ENCODE results near the gene RBM47.

Gene RBM47

DNA sequence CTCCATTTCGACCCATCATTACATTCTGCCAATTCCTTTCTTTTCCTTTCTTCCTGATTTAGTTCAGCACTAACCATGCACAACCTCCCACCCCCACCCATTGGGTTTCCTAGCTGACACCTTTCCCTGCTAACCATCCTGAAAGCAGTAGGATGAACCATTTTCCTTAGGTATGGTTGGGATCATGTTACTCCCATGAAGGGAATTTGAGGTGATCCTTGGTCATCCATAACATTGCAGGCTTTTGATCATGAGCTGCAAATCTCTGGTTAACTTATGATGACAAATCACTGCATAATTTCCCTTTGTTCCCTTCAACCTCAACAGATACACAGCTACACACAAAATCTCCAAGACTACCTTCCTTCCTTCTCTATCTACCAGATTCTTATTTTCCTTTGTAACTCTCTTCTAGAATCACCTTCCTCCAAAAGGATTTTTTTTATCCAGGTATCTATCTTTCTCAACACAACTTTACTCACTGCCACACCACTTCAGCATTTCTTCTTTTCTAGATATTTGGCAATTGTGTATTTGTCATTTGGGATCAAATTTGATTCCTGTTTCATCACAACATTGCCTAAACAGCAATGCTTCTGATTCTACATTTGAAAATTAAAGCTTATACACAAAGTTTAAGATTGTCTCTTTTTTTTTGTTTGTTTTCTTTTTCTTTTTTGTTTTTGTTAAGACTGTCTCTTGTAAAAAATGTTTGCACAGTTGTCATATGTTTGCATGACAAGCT is 145.1 kb downstream of the RBM47 start:
- Histone ChIP-seq H2BK5ac (ENCODE audit: low read depth, low read length, poor library complexity, severe bottlenecking) (no peak overlapping the region), H3K79me1 (replicated peaks; ENCODE audit: low read length, poor library complexity, severe bottlenecking) (no peaks in the 10 kb centered on the region), H3K9me3 (ENCODE audit: control insufficient read depth, low read length) (no peaks in the 10 kb centered on the region), H3K4me1 (ENCODE audit: control insufficient read depth, insufficient read depth, low read depth, low read length) (no peaks in the 10 kb centered on the region), H2AFZ (ENCODE audit: low read depth, low read length) (no peak overlapping the region), H2BK12ac (ENCODE audit: low read length in 2 of 2) (no peak overlapping the region), H4K8ac (ENCODE audit: low read length) (no peak overlapping the region), H3K18ac (ENCODE audit: low read depth in 1 of 2, low read length in 2 of 2) (no peak overlapping the region), H3K27ac (ENCODE audit: low read length, poor library complexity, severe bottlenecking) (no peak overlapping the region), H3K4me3 (ENCODE audit: insufficient read depth in 1 of 2, low read depth in 1 of 2, low read length in 2 of 2) (no peak overlapping the region), H2AK5ac (ENCODE audit: low read length, severe bottlenecking) (no peak overlapping the region), H3K4me2 (ENCODE audit: low read length, poor library complexity, severe bottlenecking) (no peak overlapping the region), H3K14ac (ENCODE audit: low read length in 2 of 2) (no peak overlapping the region), H3K27me3 (ENCODE audit: control insufficient read depth in 1 of 2, insufficient read depth in 1 of 2, low read length in 2 of 2) (no peaks in the 10 kb centered on the region), H3K9ac (ENCODE audit: low read length) (no peak overlapping the region), H3K4ac (ENCODE audit: low read depth in 1 of 2, low read length in 2 of 2) (no peak overlapping the region), H4K91ac (ENCODE audit: low read length) (no peak overlapping the region), H2BK15ac (ENCODE audit: low read depth, poor library complexity, severe bottlenecking) (no peak overlapping the region), H3K23ac (ENCODE audit: low read length in 2 of 2) (no peak overlapping the region), H3K36me3 (ENCODE audit: control insufficient read depth in 1 of 2, insufficient read depth in 2 of 2, low read depth in 1 of 2, low read length in 2 of 2) (no peaks in the 10 kb centered on the region), H2BK120ac (ENCODE audit: low read depth, low read length) (no peak overlapping the region)
- no peak for DNase-seq
- WGBS, result 58% methylated on average over 1 of the region's 1 CpG

DNA sequence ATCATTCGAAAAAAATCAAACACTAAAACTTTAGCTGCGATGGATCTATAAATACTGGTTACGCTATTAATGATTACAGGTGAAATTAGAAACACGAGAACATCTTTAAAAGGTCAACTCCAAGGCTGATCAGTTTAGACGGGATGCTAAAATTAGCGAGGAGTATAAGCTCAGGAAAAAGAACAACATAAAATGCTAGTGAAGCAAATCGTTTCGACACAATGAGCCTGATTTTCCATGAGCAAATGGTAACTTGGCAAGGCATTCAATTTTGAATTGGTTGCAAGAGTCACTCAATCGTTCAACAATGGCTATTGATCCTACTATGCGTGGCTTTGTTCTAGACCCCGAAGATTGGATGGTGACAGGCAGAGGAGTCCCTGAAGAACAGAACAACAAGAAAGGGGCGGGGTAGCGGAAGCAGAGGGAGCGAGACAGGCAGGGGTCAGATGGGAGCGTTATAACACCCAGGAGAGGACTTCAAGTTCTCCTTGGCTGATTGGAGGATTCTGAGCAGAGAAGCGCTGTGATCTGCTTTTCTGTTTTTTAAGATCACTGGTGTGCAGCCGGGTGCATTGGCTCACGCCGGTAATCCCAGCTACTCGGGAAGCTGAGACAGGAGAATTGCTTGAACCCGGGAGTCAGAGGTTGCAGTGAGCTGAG is 146.5 kb downstream of the RBM47 start:
- no peaks in the 10 kb centered on the region for H3K4me1 ChIP-seq (ENCODE audit: control insufficient read depth, insufficient read depth, low read depth, low read length)
- H3K4ac ChIP-seq (ENCODE audit: low read depth in 1 of 2, low read length in 2 of 2), result no peak overlapping the region
- H3K23ac ChIP-seq (ENCODE audit: low read length in 2 of 2), result no peak overlapping the region
- H4K8ac ChIP-seq (ENCODE audit: low read length), result no peak overlapping the region
- H3K27ac ChIP-seq (ENCODE audit: low read length, poor library complexity, severe bottlenecking), result no peak overlapping the region
- no peaks in the 10 kb centered on the region for H3K27me3 ChIP-seq (ENCODE audit: control insufficient read depth in 1 of 2, insufficient read depth in 1 of 2, low read length in 2 of 2)
- no peak overlapping the region for H3K14ac ChIP-seq (ENCODE audit: low read length in 2 of 2)
- no peak overlapping the region for H2AK5ac ChIP-seq (ENCODE audit: low read length, severe bottlenecking)
- H3K18ac ChIP-seq (ENCODE audit: low read depth in 1 of 2, low read length in 2 of 2), result no peak overlapping the region
- H3K9ac ChIP-seq (ENCODE audit: low read length), result no peak overlapping the region
- no peak overlapping the region for H2BK120ac ChIP-seq (ENCODE audit: low read depth, low read length)
- H2AFZ ChIP-seq (ENCODE audit: low read depth, low read length), result no peak overlapping the region
- H3K4me3 ChIP-seq (ENCODE audit: insufficient read depth in 1 of 2, low read depth in 1 of 2, low read length in 2 of 2), result no peak overlapping the region
- H2BK15ac ChIP-seq (ENCODE audit: low read depth, poor library complexity, severe bottlenecking), result no peak overlapping the region
- no peak for DNase-seq
- no peaks in the 10 kb centered on the region for H3K36me3 ChIP-seq (ENCODE audit: control insufficient read depth in 1 of 2, insufficient read depth in 2 of 2, low read depth in 1 of 2, low read length in 2 of 2)
- H3K79me1 ChIP-seq (replicated peaks; ENCODE audit: low read length, poor library complexity, severe bottlenecking), result peaks cover 2% of the 10 kb centered on the region
- no peaks in the 10 kb centered on the region for H3K9me3 ChIP-seq (ENCODE audit: control insufficient read depth, low read length)
- no peak overlapping the region for H2BK12ac ChIP-seq (ENCODE audit: low read length in 2 of 2)
- H2BK5ac ChIP-seq (ENCODE audit: low read depth, low read length, poor library complexity, severe bottlenecking), result no peak overlapping the region
- 82% methylated on average over 21 of the region's 21 CpGs for WGBS
- H3K4me2 ChIP-seq (ENCODE audit: low read length, poor library complexity, severe bottlenecking), result no peak overlapping the region
- no peak overlapping the region for H4K91ac ChIP-seq (ENCODE audit: low read length)

GRCh38 chr4:40481977-40482376 is 147.7 kb downstream of the RBM47 start:
- Histone ChIP-seq H3K4me1 (ENCODE audit: control insufficient read depth, insufficient read depth, low read depth, low read length) (no peaks in the 10 kb centered on the region), H3K27me3 (ENCODE audit: control insufficient read depth in 1 of 2, insufficient read depth in 1 of 2, low read length in 2 of 2) (no peaks in the 10 kb centered on the region), H3K36me3 (ENCODE audit: control insufficient read depth in 1 of 2, insufficient read depth in 2 of 2, low read depth in 1 of 2, low read length in 2 of 2) (no peaks in the 10 kb centered on the region), H4K91ac (ENCODE audit: low read length) (no peak overlapping the region), H3K14ac (ENCODE audit: low read length in 2 of 2) (no peak overlapping the region), H4K8ac (ENCODE audit: low read length) (no peak overlapping the region), H3K9ac (ENCODE audit: low read length) (no peak overlapping the region), H2BK12ac (ENCODE audit: low read length in 2 of 2) (no peak overlapping the region), H3K4me3 (ENCODE audit: insufficient read depth in 1 of 2, low read depth in 1 of 2, low read length in 2 of 2) (no peak overlapping the region), H2AFZ (ENCODE audit: low read depth, low read length) (no peak overlapping the region), H3K4me2 (ENCODE audit: low read length, poor library complexity, severe bottlenecking) (no peak overlapping the region), H3K4ac (ENCODE audit: low read depth in 1 of 2, low read length in 2 of 2) (no peak overlapping the region), H3K27ac (ENCODE audit: low read length, poor library complexity, severe bottlenecking) (no peak overlapping the region), H2BK120ac (ENCODE audit: low read depth, low read length) (no peak overlapping the region), H3K9me3 (ENCODE audit: control insufficient read depth, low read length) (no peaks in the 10 kb centered on the region), H3K18ac (ENCODE audit: low read depth in 1 of 2, low read length in 2 of 2) (no peak overlapping the region), H2AK5ac (ENCODE audit: low read length, severe bottlenecking) (no peak overlapping the region), H3K23ac (ENCODE audit: low read length in 2 of 2) (no peak overlapping the region), H2BK5ac (ENCODE audit: low read depth, low read length, poor library complexity, severe bottlenecking) (no peak overlapping the region), H2BK15ac (ENCODE audit: low read depth, poor library complexity, severe bottlenecking) (no peak overlapping the region), H3K79me1 (replicated peaks; ENCODE audit: low read length, poor library complexity, severe bottlenecking) (peaks cover 2% of the 10 kb centered on the region)
- WGBS, result 92% methylated on average over 4 of the region's 7 CpGs
- no peak for DNase-seq

GRCh38 chr4:40480291-40480690 is 149.4 kb downstream of the RBM47 start:
- no peak for DNase-seq
- Histone ChIP-seq H3K9ac (ENCODE audit: low read length) (no peak overlapping the region), H4K8ac (ENCODE audit: low read length) (no peak overlapping the region), H2AK5ac (ENCODE audit: low read length, severe bottlenecking) (no peak overlapping the region), H2BK5ac (ENCODE audit: low read depth, low read length, poor library complexity, severe bottlenecking) (no peak overlapping the region), H3K18ac (ENCODE audit: low read depth in 1 of 2, low read length in 2 of 2) (no peak overlapping the region), H3K4me1 (ENCODE audit: control insufficient read depth, insufficient read depth, low read depth, low read length) (peaks cover 4% of the 10 kb centered on the region), H3K27ac (ENCODE audit: low read length, poor library complexity, severe bottlenecking) (no peak overlapping the region), H3K27me3 (ENCODE audit: control insufficient read depth in 1 of 2, insufficient read depth in 1 of 2, low read length in 2 of 2) (no peaks in the 10 kb centered on the region), H3K36me3 (ENCODE audit: control insufficient read depth in 1 of 2, insufficient read depth in 2 of 2, low read depth in 1 of 2, low read length in 2 of 2) (no peaks in the 10 kb centered on the region), H2AFZ (ENCODE audit: low read depth, low read length) (no peak overlapping the region), H3K9me3 (ENCODE audit: control insufficient read depth, low read length) (no peaks in the 10 kb centered on the region), H2BK12ac (ENCODE audit: low read length in 2 of 2) (no peak overlapping the region), H3K4ac (ENCODE audit: low read depth in 1 of 2, low read length in 2 of 2) (no peak overlapping the region), H2BK120ac (ENCODE audit: low read depth, low read length) (no peak overlapping the region), H4K91ac (ENCODE audit: low read length) (no peak overlapping the region), H3K23ac (ENCODE audit: low read length in 2 of 2) (no peak overlapping the region), H2BK15ac (ENCODE audit: low read depth, poor library complexity, severe bottlenecking) (no peak overlapping the region), H3K4me2 (ENCODE audit: low read length, poor library complexity, severe bottlenecking) (no peak overlapping the region), H3K4me3 (ENCODE audit: insufficient read depth in 1 of 2, low read depth in 1 of 2, low read length in 2 of 2) (no peak overlapping the region), H3K14ac (ENCODE audit: low read length in 2 of 2) (no peak overlapping the region), H3K79me1 (replicated peaks; ENCODE audit: low read length, poor library complexity, severe bottlenecking) (peaks cover 2% of the 10 kb centered on the region)
- WGBS, result 92% methylated on average over 2 of the region's 2 CpGs
